Kidney (tissue), 14 donors: ENCODE results near the gene TMEM61. TPM values are rescaled to one million over a fixed set of nuclear protein-coding genes. Genes with fewer than 3 reads are reported as not detected.
"Not testable (repeated sequence)": the region's sequence is repeated elsewhere in the genome, so short reads cannot be mapped to it uniquely, and the experiment has no call there.

Experiments used
- DNase-seq, 5 donors: peaks; one replicate each; pipeline ENCODE4 v3.0.0-alpha.2; 2013 to 2020
- FAIRE-seq: peaks from 2 replicates; lab custom pipeline; 2012; peaks lifted over from hg19 to GRCh38; lab: Jason Lieb, UNC
- H3K27ac ChIP-seq, 2 donors: one replicate each; pipeline ENCODE4 v1.7.0; 2013; ENCODE audit warnings: low read depth in 2 of 2, low read length in 2 of 2, inconsistent platforms in 1 of 2
- H3K27me3 ChIP-seq: one replicate; pipeline ENCODE4 v1.7.1; 2013; ENCODE audit warnings: low read length, inconsistent platforms; ENCODE audit not compliant: control insufficient read depth, insufficient read depth
- H3K36me3 ChIP-seq, 3 donors: one replicate each; pipeline versions ENCODE4 v1.7.0 to v1.7.1; 2013; ENCODE audit warnings: low read length in 3 of 3, control low read depth in 1 of 3, inconsistent platforms in 1 of 3; ENCODE audit not compliant: insufficient read depth in 3 of 3, control insufficient read depth in 2 of 3
- H3K4me1 ChIP-seq, 3 donors: one replicate each; pipeline versions ENCODE4 v1.7.0 to v1.7.1; 2013; ENCODE audit warnings: low read length in 3 of 3, inconsistent platforms in 1 of 3, low read depth in 1 of 3; ENCODE audit not compliant: control insufficient read depth in 2 of 3, insufficient read depth in 2 of 3
- H3K4me3 ChIP-seq, 3 donors: one replicate each; pipeline versions ENCODE4 v1.7.0 to v1.8.1; 2013; ENCODE audit warnings: low read length in 3 of 3, control low read depth in 1 of 3, inconsistent platforms in 1 of 3
- H3K9ac ChIP-seq, 3 donors: one replicate each; pipeline versions ENCODE4 v1.7.0 to v1.7.1; 2013; ENCODE audit warnings: low read length in 3 of 3, control low read depth in 1 of 3, inconsistent platforms in 1 of 3
- H3K9me3 ChIP-seq, 3 donors: one replicate each; pipeline versions ENCODE4 v1.7.0 to v1.7.1; 2013; ENCODE audit warnings: low read length in 3 of 3, control low read depth in 1 of 3, inconsistent platforms in 1 of 3; ENCODE audit not compliant: control insufficient read depth in 2 of 3, insufficient read depth in 1 of 3
- intact Hi-C: fragments of 100-400 bp; cut with DNase I; formaldehyde crosslinking; loops from one replicate; pipeline ENCODE4 v1.11.1; 2022
- polyA plus RNA-seq: library from polyadenylated mRNA; stranded (reverse); fragments of 350-450 nt; fragmentation: Illumina TruSeq; extraction: RNeasy Lipid Tissue Mini Kit (QIAGEN cat#74804); gene quantifications from one replicate; pipeline ENCODE4 v1.2.3, GENCODE V29; 2014; ENCODE audit warnings: low read depth, low replicate concordance; ENCODE audit not compliant: insufficient read depth
- total RNA-seq: library from RNA; stranded (reverse); fragmentation: NEBNext Ultra II Directional; extraction: Animal tissue kit (Norgen Biotek cat#: 25700); gene quantifications from one replicate; pipeline ENCODE4 v1.2.1, GENCODE V29; 2021
- TF ChIP-seq, protein P1 (sequence below): IDR thresholded peaks from 3 replicates; pipeline ENCODE4 v1.5.1; 2012; ENCODE audit warnings: mild to moderate bottlenecking, moderate library complexity, borderline replicate concordance; ENCODE audit not compliant: insufficient read depth; ENCODE audit errors: extremely low read depth
- donor health status: control.
- donor health status: control.
- donor health status: control.
- donor health status: control.
- donor health status: control.
- donor health status: DM: yes; HTN: yes; CAD: no.
- donor health status: Normal renal cell carcinoma (clear cell type).

TMEM61 gene
- total and polyA plus RNA-seq, 2 donors from 2014 or later = 7.0 to 42.7 TPM

DNA sequence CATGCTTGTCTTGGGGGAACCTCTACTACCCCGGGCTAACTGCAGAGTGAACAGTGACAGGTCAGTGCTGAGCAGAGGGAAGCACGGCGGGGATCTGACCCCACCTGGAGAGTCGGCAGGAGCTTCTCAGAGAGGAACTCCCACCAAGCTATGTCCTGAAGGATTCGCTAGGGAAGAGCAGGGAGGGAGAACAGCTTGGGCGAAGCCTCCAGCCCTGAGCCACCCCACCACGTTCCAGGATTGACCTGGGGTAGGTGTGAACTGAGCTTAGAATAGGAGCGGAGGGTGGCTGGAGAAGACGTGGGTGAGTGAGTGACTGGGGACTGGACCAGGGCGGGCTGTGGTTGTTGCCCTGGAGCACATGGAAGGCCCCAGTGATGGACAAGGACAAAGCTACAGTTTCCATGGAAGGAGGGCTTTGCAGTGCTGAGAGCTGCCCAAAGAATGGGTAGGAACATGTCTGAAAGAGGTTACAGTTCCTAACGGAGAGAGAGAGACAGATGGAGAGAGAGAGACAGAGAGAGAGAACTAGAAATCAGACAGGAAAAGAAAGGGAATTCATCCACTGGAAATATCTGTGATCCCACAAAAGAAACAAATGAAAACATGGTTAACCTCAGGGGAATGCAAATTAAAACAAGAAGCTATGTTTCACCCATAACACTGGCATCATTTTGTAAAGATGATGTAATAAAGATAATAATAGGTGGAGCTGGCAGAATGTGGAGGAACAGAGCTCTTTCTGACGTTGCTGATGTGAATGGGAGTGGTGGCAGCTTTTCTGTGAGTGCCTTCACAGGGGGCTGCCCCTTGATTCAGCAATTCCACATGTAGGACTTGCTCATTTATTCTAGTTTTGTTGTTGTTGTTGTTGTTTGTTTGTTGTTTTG is 35.5 kb downstream of the TMEM61 start:
- Histone ChIP-seq H3K4me3 (no peak overlapping the region), H3K36me3 (no peaks in the 10 kb centered on the region), H3K27me3 (no peaks in the 10 kb centered on the region), H3K4me1 (no peaks in the 10 kb centered on the region), H3K9ac (no peak overlapping the region), H3K9me3 (no peaks in the 10 kb centered on the region), H3K27ac (no peak overlapping the region)
- intact Hi-C loops = no loop called here
- DNase-seq = no peak
- TF ChIP-seq, protein P1, sequence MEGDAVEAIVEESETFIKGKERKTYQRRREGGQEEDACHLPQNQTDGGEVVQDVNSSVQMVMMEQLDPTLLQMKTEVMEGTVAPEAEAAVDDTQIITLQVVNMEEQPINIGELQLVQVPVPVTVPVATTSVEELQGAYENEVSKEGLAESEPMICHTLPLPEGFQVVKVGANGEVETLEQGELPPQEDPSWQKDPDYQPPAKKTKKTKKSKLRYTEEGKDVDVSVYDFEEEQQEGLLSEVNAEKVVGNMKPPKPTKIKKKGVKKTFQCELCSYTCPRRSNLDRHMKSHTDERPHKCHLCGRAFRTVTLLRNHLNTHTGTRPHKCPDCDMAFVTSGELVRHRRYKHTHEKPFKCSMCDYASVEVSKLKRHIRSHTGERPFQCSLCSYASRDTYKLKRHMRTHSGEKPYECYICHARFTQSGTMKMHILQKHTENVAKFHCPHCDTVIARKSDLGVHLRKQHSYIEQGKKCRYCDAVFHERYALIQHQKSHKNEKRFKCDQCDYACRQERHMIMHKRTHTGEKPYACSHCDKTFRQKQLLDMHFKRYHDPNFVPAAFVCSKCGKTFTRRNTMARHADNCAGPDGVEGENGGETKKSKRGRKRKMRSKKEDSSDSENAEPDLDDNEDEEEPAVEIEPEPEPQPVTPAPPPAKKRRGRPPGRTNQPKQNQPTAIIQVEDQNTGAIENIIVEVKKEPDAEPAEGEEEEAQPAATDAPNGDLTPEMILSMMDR = no peak
- FAIRE-seq = no peak

DNA sequence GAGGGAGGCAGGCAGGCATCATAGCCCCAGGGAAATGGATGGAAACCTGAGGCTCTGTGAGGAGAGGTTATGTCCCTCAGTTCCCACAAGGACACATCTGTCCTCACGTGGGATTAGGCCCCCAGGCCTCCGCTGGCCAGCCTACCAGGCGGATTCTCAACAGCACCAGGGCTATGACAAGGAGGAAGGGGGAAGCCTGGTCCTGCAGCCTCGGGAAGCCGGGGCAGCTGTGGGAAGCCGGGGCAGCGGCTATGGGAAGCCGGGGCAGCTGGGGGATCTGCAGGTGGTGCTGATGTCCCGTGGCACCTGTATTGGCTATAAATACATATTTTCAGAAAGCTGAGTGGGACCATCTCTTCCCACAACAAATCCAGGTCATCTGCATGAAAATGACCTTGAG is 38.0 kb downstream of the TMEM61 start:
- DNase-seq (no peak), FAIRE-seq (no peak)
- Histone ChIP-seq H3K4me1 (no peaks in the 10 kb centered on the region), H3K4me3 (no peak overlapping the region), H3K27me3 (no peaks in the 10 kb centered on the region), H3K36me3 (no peaks in the 10 kb centered on the region), H3K9ac (no peak overlapping the region), H3K9me3 (no peaks in the 10 kb centered on the region), H3K27ac (no peak overlapping the region)
- intact Hi-C loops = no loop called here
- TF ChIP-seq, protein P1 = no peak

DNA sequence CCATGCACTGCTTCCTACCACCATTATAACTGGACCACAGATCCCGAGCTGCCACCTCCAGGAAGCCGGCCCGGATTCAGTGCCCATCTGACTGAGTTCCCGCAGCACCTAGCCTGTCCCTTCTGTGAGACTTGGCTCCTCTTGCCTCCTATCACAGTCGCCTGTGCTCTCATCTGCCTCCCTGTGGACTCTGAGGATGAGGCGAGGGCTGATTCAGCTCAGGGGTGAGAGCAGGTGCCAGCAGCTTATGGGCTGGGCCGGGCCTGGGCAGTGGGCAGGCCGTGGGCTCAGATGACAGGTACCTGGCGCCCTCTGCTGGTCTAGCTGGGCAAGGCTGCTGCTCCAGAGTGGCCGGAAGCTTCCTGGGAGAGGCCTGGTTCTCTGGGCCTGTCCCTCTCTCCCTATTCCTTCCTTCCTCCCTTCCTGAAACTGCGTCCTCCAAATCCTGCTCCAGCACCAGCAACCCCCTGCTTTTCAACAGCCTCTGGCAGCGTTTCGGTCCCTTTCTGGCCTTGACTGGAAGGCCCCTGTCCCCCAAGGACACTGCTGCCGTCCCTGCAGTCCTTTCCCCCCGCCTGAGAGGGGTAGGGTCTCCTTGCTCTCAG is 41.6 kb downstream of the TMEM61 start:
- Histone ChIP-seq H3K4me3 (no peak overlapping the region), H3K27me3 (no peaks in the 10 kb centered on the region), H3K36me3 (no peaks in the 10 kb centered on the region), H3K9me3 (no peaks in the 10 kb centered on the region), H3K4me1 (no peaks in the 10 kb centered on the region), H3K27ac (no peak overlapping the region), H3K9ac (peak overlapping the region in 1 of 3 donors; percentile 16)
- DNase-seq (peak; percentile 91 to 95 (median 93)), FAIRE-seq (peak; percentile 37)
- intact Hi-C loops = no loop called here
- TF ChIP-seq, protein P1 = peak; percentile 74

DNA sequence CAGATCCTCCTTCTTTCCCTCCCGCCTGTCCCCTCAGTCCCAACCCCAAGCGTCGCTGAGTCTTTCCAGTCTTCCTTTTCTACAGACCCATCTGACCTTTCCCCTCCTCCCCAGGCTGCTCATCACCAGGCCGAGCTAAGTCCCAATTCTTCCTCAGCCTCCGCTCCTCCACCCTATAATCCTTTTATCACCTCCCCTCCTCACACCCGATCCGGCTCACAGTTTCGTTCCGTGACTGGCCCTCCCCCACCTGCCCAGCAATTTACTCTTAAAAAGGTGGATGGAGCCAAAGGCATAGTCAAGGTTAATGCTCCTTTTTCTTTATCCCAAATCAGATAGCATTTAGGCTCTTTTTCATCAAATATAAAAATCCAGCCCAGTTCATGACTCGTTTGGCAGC is 43.7 kb downstream of the TMEM61 start:
- H3K9me3 ChIP-seq, H3K4me3 ChIP-seq, intact Hi-C loops, H3K27me3 ChIP-seq, FAIRE-seq, H3K4me1 ChIP-seq, DNase-seq, H3K36me3 ChIP-seq, H3K9ac ChIP-seq, H3K27ac ChIP-seq: not testable (repeated sequence)

DNA sequence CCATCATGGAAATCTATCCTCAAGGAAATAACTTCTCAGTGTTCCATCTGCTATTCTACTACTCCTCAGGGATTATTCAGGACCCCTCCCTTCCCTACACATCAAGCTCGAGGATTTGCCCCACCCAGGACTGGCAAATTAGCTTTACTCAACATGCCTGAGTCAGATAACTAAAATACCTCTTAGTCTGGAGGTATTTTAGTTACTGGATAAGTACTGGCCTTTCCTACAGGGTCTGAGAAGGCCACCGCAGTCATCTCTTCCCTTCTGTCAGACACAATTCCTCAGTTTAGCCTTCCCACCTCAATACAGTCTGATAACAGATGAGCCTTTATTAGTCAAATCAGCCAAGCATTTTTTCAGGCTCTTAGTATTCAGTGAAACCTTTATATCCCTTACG is 46.3 kb downstream of the TMEM61 start:
- intact Hi-C loops, H3K4me3 ChIP-seq, FAIRE-seq, H3K36me3 ChIP-seq, H3K4me1 ChIP-seq, H3K9me3 ChIP-seq, H3K27ac ChIP-seq, H3K27me3 ChIP-seq, H3K9ac ChIP-seq, DNase-seq: not testable (repeated sequence)

DNA sequence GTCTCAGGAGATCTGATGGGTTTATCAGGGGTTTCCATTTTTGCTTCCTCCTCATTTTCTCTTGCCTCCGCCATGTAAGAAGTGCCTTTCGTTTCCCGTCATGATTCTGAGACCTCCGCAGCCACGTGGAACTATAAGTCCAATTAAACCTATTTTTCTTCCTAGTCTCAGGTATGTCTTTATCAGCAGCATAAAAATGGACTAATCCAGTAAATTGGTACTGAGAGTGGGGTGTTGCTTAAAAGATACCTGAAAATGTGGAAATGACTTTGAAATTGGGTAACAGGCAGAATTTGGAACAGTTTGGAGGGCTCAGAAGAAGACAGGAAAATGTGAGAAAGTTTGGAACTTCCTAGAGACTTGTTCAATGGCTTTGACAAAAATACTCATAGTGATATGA is 50.7 kb downstream of the TMEM61 start:
- H3K9me3 ChIP-seq, H3K4me3 ChIP-seq, H3K36me3 ChIP-seq, DNase-seq, H3K27ac ChIP-seq, H3K9ac ChIP-seq, FAIRE-seq, H3K27me3 ChIP-seq, H3K4me1 ChIP-seq, intact Hi-C loops: not testable (repeated sequence)
